ENCODE measurements around the gene CDCP2.
"Not testable (repeated sequence)": the region's sequence is repeated elsewhere in the genome, so short reads cannot be mapped to it uniquely, and the experiment has no call there.

The CDCP2 gene

DNA sequence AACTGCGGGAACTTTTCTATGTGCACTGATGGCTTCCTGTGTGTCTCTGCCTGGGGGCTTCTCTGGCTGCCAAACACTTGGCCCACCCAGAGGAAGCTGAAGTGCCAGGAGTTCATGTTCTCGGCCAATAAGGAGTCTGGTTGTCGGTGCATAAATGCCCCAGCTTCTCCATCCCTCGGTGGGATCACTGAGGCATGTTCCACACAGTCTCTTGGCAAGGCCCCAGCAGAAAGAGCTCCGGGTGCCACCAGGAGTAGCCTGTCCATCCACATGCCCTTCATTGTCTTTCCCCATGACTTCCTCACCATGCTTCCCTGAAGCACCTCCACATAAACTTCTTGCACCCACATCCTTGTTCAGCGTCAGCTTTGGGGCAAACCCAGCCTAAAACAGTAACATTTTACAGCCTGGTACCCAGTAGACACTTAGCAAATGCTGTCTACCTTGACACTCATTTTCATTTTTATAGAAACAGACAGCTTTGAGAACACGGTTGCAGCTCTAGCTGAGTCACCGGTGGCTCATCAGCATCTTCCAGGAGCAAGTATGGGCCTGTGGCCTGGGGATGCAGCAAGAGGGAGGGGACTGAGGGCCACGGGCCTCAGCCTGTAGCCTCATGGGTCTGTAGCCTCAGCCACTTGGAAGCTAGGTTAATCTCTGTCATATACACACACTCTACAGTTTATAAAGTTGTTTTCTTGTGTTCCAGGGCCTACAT, 14.8 kb upstream of the CDCP2 start:
- no peak for DNase-seq

DNA sequence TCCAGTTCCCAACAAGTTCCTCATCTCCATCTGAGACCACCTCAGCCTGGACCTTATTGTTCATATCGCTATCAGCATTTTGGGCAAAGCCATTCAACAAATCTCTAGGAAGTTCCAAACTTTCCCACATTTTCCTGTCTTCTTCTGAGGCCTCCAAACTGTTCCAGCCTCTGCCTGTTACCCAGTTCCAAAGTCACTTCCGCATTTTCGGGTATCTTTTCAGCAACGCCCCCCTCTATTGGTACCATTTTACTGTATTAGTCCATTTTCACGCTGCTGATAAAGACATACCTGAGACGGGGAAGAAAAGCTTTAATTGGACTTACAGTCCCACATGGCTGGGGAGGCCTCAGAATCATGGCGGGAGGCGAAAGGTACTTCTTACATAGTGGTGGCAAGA, 13.6 kb upstream of the CDCP2 start:
- not testable (repeated sequence) for DNase-seq

DNA sequence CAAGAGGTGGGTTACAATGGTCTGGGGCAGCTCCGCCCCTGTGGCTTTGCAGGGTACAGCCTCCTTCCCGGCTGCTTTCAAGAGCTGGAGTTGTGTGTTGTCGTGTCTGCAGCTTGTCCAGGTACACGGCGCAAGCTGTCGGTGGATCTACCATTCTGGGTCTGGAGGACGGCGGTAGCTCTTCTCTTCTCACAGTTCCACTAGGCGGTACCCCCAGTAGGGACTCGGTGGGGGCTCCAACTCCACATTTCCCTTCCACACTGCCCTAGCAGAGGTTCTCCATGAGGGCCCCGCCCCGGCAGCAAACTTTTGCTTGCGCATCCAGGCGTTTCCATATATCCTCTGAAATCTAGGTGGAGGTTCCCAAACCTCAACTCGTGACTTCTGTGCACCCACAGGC, 12.3 kb upstream of the CDCP2 start:
- no peak for DNase-seq

DNA sequence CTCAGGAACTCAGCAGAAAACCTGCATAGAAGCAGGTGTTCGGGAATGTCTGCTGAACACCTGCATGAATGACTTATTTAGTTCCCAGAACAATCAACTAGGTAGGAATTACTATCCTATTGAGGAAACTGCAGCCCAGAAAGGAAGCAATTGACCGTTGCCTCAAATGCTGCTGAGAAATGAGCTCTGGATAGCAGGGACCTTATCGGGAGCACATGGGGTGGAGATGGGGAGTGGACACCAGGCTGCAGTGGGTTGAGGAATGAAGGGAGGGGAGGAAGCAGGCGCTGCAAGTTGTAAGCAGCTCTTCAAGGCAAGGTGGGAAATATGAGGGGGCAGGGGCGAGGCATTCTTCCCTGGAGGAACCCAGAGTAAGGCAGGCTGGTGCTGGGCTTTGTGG, 10.8 kb upstream of the CDCP2 start:
- no peak for DNase-seq

DNA sequence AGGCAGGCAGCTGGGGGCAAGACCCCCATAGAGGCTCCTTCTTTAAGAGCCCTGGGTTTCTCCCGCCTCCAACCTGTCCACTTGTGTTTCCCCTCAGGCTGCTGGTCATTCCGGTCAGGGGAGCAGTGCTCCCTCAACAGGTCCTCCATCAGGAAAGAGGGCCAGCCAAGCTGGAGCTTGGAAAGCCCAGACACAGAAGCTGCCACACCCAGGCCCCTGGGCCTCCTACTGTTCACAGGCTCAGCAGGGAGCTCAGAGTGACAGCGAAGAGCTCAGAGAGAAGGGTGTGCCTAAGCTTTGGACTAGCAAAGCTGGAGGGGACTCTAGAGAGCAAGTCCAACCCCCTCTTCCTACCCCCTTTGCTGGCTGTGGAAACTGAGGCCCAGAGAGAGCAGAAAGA, 10.3 kb upstream of the CDCP2 start:
- DNase-seq = no peak

DNA sequence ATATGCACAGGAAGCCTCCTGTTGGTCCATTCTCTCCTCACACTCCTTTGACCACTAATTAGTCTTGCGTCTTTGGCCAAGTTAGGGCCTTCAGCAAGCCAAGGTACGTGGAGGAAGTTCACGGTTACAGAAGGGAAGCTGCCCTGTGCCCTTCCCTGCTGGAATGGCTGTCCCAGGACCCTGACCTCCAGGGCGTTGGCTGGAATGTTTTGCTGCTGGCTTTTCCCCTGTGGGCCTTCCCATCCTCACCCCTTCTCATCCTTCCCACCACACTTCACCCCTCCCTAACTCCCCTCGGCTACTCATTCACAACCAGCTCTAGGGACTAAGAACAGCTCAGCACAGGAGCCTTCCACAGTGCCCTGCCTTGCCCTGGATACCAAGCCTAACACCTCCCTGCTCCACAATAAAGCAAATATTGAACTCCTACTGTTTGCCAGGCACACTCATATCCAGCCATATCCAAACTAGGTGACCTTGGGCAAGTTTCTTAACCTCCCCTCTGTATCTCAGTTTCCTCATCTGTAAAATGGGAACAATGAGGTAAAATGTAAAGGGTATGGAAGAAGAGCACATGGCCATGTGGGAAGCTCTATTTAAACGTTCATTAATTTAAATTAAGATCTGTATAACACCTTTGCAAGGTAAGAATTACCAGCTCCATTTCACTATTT, 8.8 kb upstream of the CDCP2 start:
- no peak for DNase-seq

DNA sequence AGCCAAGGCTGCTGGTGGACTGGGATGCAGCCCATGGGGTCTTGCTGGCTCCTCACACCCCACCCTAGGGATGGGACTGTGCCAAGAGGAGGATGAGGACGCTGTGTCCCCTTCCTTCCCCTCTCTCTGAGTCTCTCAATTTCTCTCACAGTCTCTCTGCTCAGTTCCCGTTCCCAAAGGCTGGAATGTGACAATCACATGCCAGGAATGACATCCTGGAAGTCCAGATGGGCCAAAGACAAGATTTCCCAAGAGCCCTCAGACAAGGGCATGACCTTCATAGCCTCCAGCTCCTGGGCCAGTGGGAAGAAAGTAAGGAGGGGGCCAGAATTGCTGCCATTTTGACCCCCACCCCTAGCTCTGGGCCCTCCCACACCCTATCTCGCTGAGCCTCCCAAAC, 7.6 kb upstream of the CDCP2 start:
- no peak for DNase-seq

DNA sequence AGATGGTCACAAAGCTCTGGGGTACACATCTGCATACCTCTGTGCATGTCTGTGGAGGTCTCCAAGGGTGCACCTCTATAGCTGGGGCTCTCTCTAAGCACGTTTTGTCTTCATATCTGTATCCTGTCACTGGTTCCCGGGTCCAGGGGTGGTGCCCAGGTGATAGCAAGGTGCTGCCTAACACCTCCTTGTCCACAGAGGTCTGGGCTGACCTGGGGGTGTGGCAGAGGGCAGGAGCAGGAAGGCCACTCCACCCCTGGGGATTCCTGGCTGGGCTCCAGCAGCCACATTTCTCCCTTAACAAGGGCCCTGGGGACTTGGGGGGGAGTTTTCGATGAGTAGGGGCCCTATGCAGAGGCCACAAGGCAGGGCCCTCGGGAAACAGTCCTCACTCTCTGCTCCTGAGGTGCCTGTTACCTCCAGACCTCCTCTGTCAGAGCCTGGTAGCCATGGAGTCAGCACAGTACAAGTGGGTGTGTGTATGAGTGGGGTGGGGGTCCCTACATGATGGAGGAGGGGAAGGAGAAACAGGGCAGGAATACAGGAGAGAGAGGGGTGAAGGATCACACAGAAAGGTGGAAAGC, 7.0 kb upstream of the CDCP2 start:
- no peak for DNase-seq

DNA sequence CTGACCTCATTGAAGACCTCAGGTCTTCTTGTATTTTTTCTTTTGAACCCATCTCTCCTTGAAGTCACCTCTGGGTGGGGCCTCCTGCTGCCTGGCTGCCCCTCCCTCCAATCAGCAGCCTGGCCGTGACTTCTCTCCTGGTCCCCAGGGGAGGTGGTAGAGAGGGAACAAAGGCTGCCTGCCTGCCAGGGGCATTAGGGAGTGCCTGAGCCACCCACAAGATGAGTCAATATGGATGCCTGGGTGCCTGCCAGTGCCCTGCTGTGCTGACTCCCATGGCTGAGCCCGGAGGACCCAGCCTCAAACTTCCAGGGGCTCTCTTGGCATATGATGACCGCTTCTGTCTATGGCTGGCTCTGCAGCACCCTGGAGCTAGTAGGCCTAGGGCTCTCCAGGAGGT, 5.3 kb upstream of the CDCP2 start:
- DNase-seq = no peak

DNA sequence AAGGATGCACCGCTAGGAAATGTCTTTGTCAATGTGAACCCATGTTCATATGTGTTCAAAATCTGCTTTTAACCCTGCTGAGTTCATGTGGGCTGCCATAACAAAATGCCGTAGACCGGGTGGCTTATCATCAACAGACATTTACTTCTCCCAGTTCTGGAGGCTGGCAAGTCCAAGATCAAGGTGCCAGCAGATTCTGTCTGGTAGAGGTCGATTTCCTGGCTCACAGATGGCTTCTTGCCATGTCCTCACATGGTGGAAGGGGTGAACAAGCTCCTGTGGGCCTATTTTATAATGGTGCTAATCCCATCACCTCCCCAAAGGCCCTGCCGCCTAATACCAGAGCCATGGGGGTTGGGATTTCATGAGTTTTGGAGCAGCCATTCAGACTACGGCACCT, 4.6 kb upstream of the CDCP2 start:
- no peak for DNase-seq

DNA sequence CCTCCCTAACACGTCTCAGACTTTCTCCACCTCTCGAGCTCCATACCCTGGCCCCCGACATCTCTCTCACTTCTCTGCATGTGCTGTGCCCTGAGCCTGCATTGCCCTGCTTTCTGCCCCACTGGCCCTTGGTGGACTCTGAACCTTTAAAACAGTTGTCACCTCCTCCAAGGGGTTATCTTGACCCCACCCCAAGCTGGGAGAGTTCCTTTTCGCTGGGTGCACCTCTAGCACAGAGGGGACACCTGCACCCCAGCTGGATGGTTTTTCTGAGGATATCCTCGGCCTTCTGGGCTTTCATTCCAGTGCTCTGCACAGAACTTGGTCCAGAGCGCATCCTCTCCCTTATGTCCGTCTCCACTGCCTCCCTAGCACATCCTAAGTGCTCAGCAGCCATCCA, 4.2 kb upstream of the CDCP2 start:
- DNase-seq = no peak

DNA sequence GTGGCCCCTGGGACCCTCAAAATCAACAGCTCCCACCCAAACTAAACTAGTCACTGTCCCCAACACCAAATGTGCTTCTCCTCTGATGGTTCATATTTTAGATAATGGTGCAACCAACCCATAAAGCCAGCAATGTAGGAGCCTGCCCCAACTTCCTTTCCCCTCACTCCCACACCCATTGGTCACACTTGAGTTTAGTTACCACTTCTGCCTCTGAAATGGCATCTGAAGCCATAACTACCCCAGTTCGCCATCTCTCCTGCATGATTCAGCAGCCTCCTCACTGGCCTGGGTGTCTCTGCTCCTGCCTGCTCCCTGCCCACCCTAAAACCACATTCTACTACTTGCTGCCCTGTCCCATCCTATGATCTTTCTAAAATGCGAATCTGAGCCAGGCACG, 3.4 kb upstream of the CDCP2 start:
- no peak for DNase-seq

DNA sequence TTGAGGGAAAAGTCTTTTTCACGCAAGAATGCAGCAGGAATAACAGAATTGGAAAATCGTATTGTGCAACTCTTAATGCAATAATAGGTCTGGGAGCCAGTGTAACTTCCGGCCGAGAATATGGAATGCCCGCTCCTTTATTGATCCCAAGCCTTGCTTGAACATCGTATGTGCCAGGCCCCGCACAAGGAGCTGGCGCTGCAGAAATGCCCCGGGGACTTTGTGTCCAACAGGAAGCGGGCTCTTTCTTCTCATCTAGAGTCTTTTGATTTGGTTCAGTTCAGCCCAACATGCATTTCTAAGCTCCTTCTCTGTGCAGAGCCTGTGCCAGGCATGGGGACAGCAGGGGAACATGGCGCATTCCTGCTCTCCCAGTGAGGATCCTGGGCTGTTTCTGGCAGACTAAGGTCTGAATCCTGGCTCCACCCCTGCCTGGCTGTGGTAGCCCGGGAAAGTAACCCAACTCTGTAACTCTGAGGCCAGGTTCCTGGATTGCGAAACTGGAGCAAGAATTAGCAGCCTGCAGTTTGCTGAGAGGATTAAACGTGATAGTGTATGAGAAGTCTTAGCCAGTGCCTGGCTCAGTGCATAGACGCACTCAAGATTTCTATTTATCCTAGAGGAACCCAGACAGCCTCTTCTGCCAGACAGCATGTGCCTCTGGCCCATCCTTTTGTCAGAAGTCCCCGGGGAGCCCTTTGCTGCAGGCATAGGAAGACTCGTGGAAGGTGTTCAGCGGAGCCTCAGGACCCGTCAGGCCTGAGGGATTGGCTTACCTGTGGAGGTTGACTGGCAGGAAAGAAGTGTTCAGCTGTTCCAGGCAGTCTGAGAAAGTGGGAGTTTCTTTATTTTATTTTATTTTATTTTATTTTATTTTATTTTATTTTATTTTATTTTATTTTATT, 987 bp upstream of the CDCP2 start:
- peak in 3 of 14 donors; percentile 4 to 38 (median 25) for DNase-seq

DNA sequence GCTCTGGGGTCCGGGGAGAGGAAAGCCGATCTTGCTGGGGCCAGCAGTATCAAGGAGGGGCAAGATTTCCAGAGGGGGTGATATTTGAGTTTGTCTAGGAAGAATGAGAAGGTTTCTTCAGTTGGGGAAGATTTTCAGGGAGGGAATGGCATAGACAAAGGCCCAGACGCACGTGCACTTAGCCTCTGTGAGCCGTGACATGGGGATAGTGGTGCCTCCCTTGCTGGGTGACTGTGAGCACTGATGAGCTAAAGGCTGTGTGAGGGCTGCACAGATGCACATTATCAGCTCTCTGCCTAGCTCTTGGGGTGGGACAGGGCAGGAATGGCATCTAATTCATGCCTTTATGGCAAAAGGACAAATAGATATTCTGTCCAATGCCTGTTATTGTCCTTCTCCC, 1.8 kb downstream of the CDCP2 start:
- no peak for DNase-seq

DNA sequence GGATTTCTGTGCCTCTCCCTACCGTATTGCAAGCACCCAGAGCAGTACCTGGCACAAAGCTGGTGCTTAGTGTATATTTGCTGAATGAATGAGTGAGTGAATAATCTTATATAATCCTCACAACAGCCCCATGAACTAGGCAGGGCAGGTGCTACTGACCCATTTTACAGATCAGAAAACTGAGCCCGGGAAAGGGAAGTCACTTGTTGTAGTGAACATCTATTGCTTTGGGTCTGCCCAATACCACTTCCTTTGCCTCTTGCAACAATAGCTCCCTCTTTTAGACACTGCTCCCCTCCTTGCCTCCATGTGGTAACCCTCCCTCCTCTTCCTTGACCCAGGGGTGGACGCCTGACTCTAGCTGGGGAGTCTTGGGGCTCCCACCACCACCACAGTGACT, 3.1 kb downstream of the CDCP2 start:
- DNase-seq = no peak

DNA sequence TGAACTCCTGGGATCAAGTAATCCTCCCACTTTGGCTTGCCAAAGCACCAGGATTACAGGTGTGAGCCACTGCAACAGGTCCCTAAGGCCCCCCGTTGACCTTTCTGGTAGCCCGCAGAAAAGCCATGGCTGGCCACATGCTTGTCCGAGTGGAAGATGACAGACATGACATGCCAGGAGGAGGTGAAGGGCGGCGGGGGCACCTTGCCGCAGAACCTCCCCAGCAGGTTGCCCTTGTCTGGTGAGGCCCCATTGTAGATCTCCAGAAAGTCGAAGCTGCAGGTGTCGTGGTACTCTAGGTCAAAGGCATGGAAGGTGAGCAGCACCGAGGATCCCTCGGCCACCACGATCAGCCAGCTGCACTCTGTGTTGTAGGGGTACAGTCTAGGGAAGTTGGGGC, 8.4 kb downstream of the CDCP2 start:
- no peak for DNase-seq

DNA sequence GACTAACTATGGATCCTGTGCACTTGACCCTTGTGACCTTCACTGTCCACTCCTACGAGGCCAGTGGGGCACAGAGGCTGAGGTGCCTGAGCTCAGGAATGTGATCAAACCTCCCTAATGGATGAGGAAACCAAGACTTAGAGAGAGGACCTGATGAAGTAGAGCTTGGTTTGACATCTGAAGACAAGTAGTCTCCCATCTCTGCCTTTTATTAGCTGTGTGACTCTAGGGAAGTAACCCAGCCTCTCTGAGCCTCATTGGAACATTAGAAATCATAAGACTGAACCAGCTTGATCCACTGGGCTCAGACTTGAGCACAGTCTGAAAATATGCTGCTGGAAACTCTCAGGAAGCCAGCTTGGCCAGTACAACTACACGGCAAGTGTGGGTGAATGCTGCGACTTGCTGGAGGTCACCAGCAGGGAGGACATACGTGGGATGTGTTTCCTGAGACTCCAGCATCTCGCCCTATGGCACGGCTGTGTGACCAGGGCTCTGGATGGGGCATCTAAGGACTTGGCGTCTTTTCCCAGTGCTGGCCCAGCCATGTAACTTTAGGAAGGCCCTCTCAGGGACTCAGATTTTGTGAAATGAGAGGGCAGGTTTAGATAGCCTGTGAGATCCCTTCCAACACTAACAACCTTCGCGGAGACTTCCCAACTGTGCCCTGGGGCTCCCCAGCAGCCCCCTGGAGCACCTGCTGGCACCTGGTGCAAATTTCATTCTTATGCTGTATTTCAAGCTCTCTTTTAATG, 10.5 kb downstream of the CDCP2 start:
- DNase-seq = no peak

DNA sequence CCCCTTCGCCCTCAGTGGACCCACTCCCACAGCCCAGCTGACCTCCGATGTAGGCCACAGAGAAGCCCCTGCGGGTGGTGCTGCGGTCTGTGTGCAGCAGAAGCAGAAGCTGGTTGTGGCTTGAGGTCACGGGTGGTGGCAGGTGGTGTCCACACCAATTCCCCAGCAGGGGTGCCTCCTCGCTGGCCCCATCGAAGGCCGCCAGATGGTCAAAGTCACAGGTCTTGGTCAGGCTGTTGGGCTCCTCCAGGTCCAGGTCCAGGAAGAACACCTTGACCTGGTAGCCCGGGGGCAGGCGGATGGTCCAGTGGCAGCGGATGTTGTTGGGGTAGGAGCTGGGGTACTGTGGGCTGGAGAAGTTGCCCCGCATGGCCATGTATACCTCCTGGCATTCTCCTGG, 13.1 kb downstream of the CDCP2 start:
- DNase-seq = no peak

DNA sequence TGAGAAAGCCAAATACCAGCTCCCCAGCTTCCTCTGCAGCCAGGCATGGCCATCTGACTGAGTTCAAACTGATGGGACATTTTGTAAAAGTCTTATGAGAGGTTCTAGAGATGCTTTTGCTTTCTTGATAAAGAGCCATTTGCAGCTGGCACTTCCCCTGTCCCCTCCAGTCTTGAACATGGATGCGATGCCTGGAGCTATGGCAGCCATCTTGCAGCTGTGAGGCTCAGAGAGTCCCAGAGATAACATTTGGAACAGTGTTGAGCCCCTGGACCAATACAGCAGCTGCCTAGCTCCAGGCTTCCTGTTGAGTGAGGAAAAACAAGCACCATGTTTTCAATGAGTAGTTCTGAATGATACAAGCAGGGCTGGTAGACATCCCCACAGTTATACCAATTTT, 13.8 kb downstream of the CDCP2 start:
- no peak for DNase-seq

DNA sequence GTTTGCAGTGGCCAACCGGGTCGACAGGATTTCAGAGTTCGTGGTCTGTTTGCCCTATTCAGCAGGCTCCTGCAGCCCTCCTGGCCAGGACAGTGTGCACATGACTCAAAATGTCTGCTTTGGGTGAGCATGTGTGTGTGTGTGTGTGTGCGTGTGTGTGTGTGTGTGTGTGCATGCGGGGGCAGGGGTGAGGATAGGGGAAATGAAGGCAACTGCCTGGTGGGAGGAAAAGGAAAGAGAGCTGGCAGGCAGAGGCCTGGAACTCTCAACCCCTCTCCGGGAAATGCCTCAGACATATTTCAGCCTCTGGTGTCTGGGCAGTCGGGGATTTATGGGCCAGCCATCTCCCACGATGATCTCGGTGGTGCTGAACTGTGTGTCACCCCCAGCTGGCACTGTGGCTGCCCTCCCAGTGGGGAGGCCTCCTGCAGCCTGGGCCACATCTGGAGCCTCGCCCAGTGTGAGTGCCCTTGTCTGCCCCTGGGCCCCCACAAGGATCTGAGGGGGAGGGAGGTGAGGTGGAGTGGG, 15.2 kb downstream of the CDCP2 start:
- DNase-seq = no peak

DNA sequence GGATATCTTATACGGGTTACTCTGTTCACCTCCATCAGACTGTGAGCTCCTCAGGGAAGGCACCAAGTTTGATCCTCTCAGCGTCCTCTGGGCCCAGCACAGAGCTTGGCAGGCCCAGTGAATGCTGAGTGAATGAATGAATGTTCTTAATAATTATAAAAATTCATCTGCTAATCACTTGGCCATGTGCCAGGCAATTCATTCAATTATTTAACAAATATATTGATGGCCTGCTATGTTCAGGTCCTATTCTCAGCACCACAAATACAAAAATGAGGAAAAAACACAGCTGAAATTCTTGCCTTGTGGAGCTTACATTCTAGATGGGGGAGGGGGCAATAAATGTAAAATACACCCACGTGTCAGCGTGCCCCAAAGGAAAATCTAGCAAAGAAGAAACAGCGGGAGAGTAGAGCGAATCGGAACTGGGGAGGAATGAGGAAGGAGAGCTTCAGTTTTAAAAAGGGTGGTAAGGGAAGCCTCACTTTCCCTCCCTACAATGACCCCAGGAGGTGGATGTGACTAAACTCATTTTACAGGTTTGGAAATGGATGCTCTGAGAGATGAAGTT, 15.8 kb downstream of the CDCP2 start:
- DNase-seq = no peak
